Measurements from ENCODE around the gene CKMT2. TPM values are rescaled to one million over a fixed set of nuclear protein-coding genes. Genes with fewer than 3 reads are reported as not detected.
"Not testable (repeated sequence)": the region's sequence is repeated elsewhere in the genome, so short reads cannot be mapped to it uniquely, and the experiment has no call there.

Gene CKMT2
- total RNA-seq, 2 donors from 2014 or later = not detected

GRCh38 chr5:81250004-81250403, 16.9 kb downstream of the CKMT2 start:
- ATAC-seq (replicated peaks) = peak; percentile 29
- Mint-ChIP-seq H3K36me3 (ENCODE audit: low read depth) (peaks cover 5% of the 10 kb centered on the region), H3K4me3 (no peak overlapping the region), H3K9me3 (peaks cover 4% of the 10 kb centered on the region), H3K27ac (no peak overlapping the region), H3K27me3 (no peaks in the 10 kb centered on the region), H3K4me1 (peaks cover 6% of the 10 kb centered on the region)

GRCh38 chr5:81251922-81252321, 18.8 kb downstream of the CKMT2 start:
- Mint-ChIP-seq H3K36me3 (ENCODE audit: low read depth) (peaks cover 5% of the 10 kb centered on the region), H3K27me3 (no peaks in the 10 kb centered on the region), H3K4me1 (peaks cover 6% of the 10 kb centered on the region), H3K4me3 (no peak overlapping the region), H3K9me3 (peaks cover 4% of the 10 kb centered on the region), H3K27ac (no peak overlapping the region)
- ATAC-seq (replicated peaks) = no peak

- no peaks in the 10 kb centered on the region for H3K27me3 Mint-ChIP-seq
- peaks cover 4% of the 10 kb centered on the region for H3K9me3 Mint-ChIP-seq
- peaks cover 5% of the 10 kb centered on the region for H3K36me3 Mint-ChIP-seq (ENCODE audit: low read depth)
- peaks cover 6% of the 10 kb centered on the region for H3K4me1 Mint-ChIP-seq
- no peak overlapping the region for H3K4me3 Mint-ChIP-seq
- ATAC-seq (replicated peaks) = no peak
- H3K27ac Mint-ChIP-seq = no peak overlapping the region
These were observed 19.8 kb downstream of the CKMT2 start for GRCh38 chr5:81252904-81253303.

GRCh38 chr5:81253875-81254274, 20.8 kb downstream of the CKMT2 start:
- Mint-ChIP-seq H3K36me3 (ENCODE audit: low read depth) (peaks cover 5% of the 10 kb centered on the region), H3K4me1 (peaks cover 6% of the 10 kb centered on the region), H3K27ac (no peak overlapping the region), H3K27me3 (no peaks in the 10 kb centered on the region), H3K9me3 (peaks cover 4% of the 10 kb centered on the region), H3K4me3 (no peak overlapping the region)
- no peak for ATAC-seq (replicated peaks)

GRCh38 chr5:81254886-81255559, 21.9 kb downstream of the CKMT2 start:
- peaks cover 3% of the 10 kb centered on the region for H3K4me1 Mint-ChIP-seq
- H3K4me3 Mint-ChIP-seq = no peak overlapping the region
- H3K9me3 Mint-ChIP-seq = peaks cover 7% of the 10 kb centered on the region
- H3K27me3 Mint-ChIP-seq = no peaks in the 10 kb centered on the region
- no peak for ATAC-seq (replicated peaks)
- H3K27ac Mint-ChIP-seq = no peak overlapping the region
- H3K36me3 Mint-ChIP-seq (ENCODE audit: low read depth) = peaks cover 5% of the 10 kb centered on the region

- no peak overlapping the region for H3K27ac Mint-ChIP-seq
- no peaks in the 10 kb centered on the region for H3K27me3 Mint-ChIP-seq
- peaks cover 7% of the 10 kb centered on the region for H3K36me3 Mint-ChIP-seq (ENCODE audit: low read depth)
- ATAC-seq (replicated peaks) = no peak
- H3K4me3 Mint-ChIP-seq = no peak overlapping the region
- H3K4me1 Mint-ChIP-seq = no peaks in the 10 kb centered on the region
- H3K9me3 Mint-ChIP-seq = peaks cover 13% of the 10 kb centered on the region
These were observed 23.6 kb downstream of the CKMT2 start for GRCh38 chr5:81256766-81257165.

GRCh38 chr5:81262796-81263195, 29.7 kb downstream of the CKMT2 start:
- not testable (repeated sequence) for H3K36me3 Mint-ChIP-seq (ENCODE audit: low read depth); H3K27ac Mint-ChIP-seq; ATAC-seq (replicated peaks); H3K27me3 Mint-ChIP-seq; H3K4me1 Mint-ChIP-seq; H3K4me3 Mint-ChIP-seq
- H3K9me3 Mint-ChIP-seq = peaks cover 13% of the 10 kb centered on the region

GRCh38 chr5:81265101-81265500, 32.0 kb downstream of the CKMT2 start:
- H3K9me3 Mint-ChIP-seq = peaks cover 7% of the 10 kb centered on the region
- peak; percentile 24 for ATAC-seq (replicated peaks)

GRCh38 chr5:81268521-81269196, 35.5 kb downstream of the CKMT2 start:
- peak; percentile 52 for ATAC-seq (replicated peaks)
- Mint-ChIP-seq H3K9me3 (peaks cover 5% of the 10 kb centered on the region), H3K27me3 (no peaks in the 10 kb centered on the region), H3K27ac (no peak overlapping the region), H3K4me1 (peaks cover 6% of the 10 kb centered on the region), H3K36me3 (ENCODE audit: low read depth) (peaks cover 13% of the 10 kb centered on the region), H3K4me3 (no peak overlapping the region)

More at GRCh38 chr5:81265101-81265500, 32.0 kb downstream of the CKMT2 start:
- H3K27ac Mint-ChIP-seq = no peak overlapping the region
- no peaks in the 10 kb centered on the region for H3K27me3 Mint-ChIP-seq
- no peak overlapping the region for H3K4me3 Mint-ChIP-seq
- H3K4me1 Mint-ChIP-seq = no peaks in the 10 kb centered on the region
- H3K36me3 Mint-ChIP-seq (ENCODE audit: low read depth) = peaks cover 5% of the 10 kb centered on the region

- peaks cover 10% of the 10 kb centered on the region for H3K9me3 Mint-ChIP-seq
- H3K36me3 Mint-ChIP-seq (ENCODE audit: low read depth) = peaks cover 17% of the 10 kb centered on the region
- no peak overlapping the region for H3K4me3 Mint-ChIP-seq
- no peak for ATAC-seq (replicated peaks)
- H3K27me3 Mint-ChIP-seq = no peaks in the 10 kb centered on the region
- no peak overlapping the region for H3K27ac Mint-ChIP-seq
- H3K4me1 Mint-ChIP-seq = peaks cover 10% of the 10 kb centered on the region
These were observed 36.8 kb downstream of the CKMT2 start for GRCh38 chr5:81269751-81270393.

- ATAC-seq (replicated peaks); H3K27ac Mint-ChIP-seq; H3K27me3 Mint-ChIP-seq; H3K4me3 Mint-ChIP-seq: not testable (repeated sequence)
- Mint-ChIP-seq H3K4me1 (peaks cover 11% of the 10 kb centered on the region), H3K9me3 (peaks cover 16% of the 10 kb centered on the region), H3K36me3 (ENCODE audit: low read depth) (peaks cover 17% of the 10 kb centered on the region)
These were observed 37.4 kb downstream of the CKMT2 start for GRCh38 chr5:81270394-81271027.

GRCh38 chr5:81283976-81284375, 50.9 kb downstream of the CKMT2 start:
- H3K27me3 Mint-ChIP-seq = no peaks in the 10 kb centered on the region
- H3K36me3 Mint-ChIP-seq (ENCODE audit: low read depth) = peaks cover 17% of the 10 kb centered on the region
- no peaks in the 10 kb centered on the region for H3K9me3 Mint-ChIP-seq
- H3K4me1 Mint-ChIP-seq = peaks cover 12% of the 10 kb centered on the region
- H3K4me3 Mint-ChIP-seq = no peak overlapping the region
- ATAC-seq (replicated peaks) = no peak
- H3K27ac Mint-ChIP-seq = no peak overlapping the region

GRCh38 chr5:81286059-81286617, 53.0 kb downstream of the CKMT2 start:
- peaks cover 24% of the 10 kb centered on the region for H3K4me1 Mint-ChIP-seq
- peaks cover 1% of the 10 kb centered on the region for H3K9me3 Mint-ChIP-seq
- no peaks in the 10 kb centered on the region for H3K27me3 Mint-ChIP-seq
- no peak overlapping the region for H3K4me3 Mint-ChIP-seq
- H3K36me3 Mint-ChIP-seq (ENCODE audit: low read depth) = peaks cover 23% of the 10 kb centered on the region
- peak overlapping the region; percentile 76 for H3K27ac Mint-ChIP-seq
- no peak for ATAC-seq (replicated peaks)

- Mint-ChIP-seq H3K4me1 (peaks cover 39% of the 10 kb centered on the region), H3K27ac (peak overlapping the region; percentile 76), H3K27me3 (no peaks in the 10 kb centered on the region), H3K4me3 (peak overlapping the region; percentile 54), H3K36me3 (ENCODE audit: low read depth) (peaks cover 29% of the 10 kb centered on the region), H3K9me3 (peaks cover 10% of the 10 kb centered on the region)
- ATAC-seq (replicated peaks) = peak; percentile 13
These were observed 54.9 kb downstream of the CKMT2 start for GRCh38 chr5:81288021-81288433.
